SU-DHL-6 (cell line): Measurements from ENCODE around the gene ZNF385A.

Experiments used
- H2AFZ ChIP-seq: fragments of 200-600 bp; sonication (generic); 2 replicates; pipeline ENCODE4 v1.6.1; 2014; ENCODE audit warnings: low read depth, mild to moderate bottlenecking, moderate library complexity, mixed read lengths, antibody characterized with exemption, low read length; ENCODE audit not compliant: severe bottlenecking
- H3F3A ChIP-seq: fragments of 200-600 bp; shearing (Covaris generic); 2 replicates; pipeline ENCODE4 v1.6.0; 2016; ENCODE audit warnings: antibody characterized with exemption, mild to moderate bottlenecking; ENCODE audit not compliant: insufficient read depth
- H3K27ac ChIP-seq: fragments of 200-600 bp; sonication (generic); 2 replicates; pipeline ENCODE4 v1.5.1; 2016; ENCODE audit warnings: low read depth, mild to moderate bottlenecking, low read length, moderate library complexity, mixed read lengths
- H3K27me3 ChIP-seq: fragments of 200-600 bp; sonication (generic), shearing (Covaris generic); 2 replicates; pipeline ENCODE4 v1.6.0; 2014; ENCODE audit warnings: mild to moderate bottlenecking, low read length
- H3K36me3 ChIP-seq: fragments of 200-600 bp; sonication (generic); 2 replicates; pipeline ENCODE4 v1.6.1; 2014; ENCODE audit warnings: mild to moderate bottlenecking, low read length, mixed read lengths
- H3K4me2 ChIP-seq: fragments of 300-600, 200-600 bp; shearing (Covaris generic), sonication (generic); 2 replicates; pipeline ENCODE4 v1.6.0; 2014; ENCODE audit warnings: low read length, low read depth, mild to moderate bottlenecking; ENCODE audit not compliant: poor library complexity, severe bottlenecking
- H3K4me3 ChIP-seq: fragments of 200-600 bp; sonication (generic); 2 replicates; pipeline ENCODE4 v1.5.1; 2014; ENCODE audit warnings: antibody characterized with exemption, low read length, mild to moderate bottlenecking, mixed read lengths; ENCODE audit not compliant: insufficient read depth, poor library complexity, severe bottlenecking
- H3K79me2 ChIP-seq: fragments of 200-600 bp; sonication (generic); 2 replicates; pipeline ENCODE4 v1.6.1; 2014; ENCODE audit warnings: mild to moderate bottlenecking, low read length, moderate library complexity; ENCODE audit not compliant: insufficient read depth
- H3K9ac ChIP-seq: fragments of 200-600 bp; sonication (generic); 2 replicates; pipeline ENCODE4 v1.7.0; 2014; ENCODE audit warnings: mild to moderate bottlenecking, low read length
- H3K9me2 ChIP-seq: fragments of 200-600 bp; sonication (generic); replicated peaks from 2 replicates; pipeline ENCODE4 v1.6.1; 2014; ENCODE audit warnings: low read length; ENCODE audit not compliant: insufficient read depth
- H3K9me3 ChIP-seq: fragments of 200-600 bp; sonication (generic); 2 replicates; pipeline ENCODE4 v1.6.1; 2014; ENCODE audit warnings: low read length, mixed read lengths; ENCODE audit not compliant: insufficient read depth
- H4K20me1 ChIP-seq: fragments of 200-600 bp; sonication (generic); 2 replicates; pipeline ENCODE4 v1.6.1; 2014; ENCODE audit warnings: low read depth, mild to moderate bottlenecking, antibody characterized with exemption, low read length, moderate library complexity, mixed read lengths
- EZH2phosphoT487 ChIP-seq: fragments of 200-600 bp; sonication (generic), shearing (Covaris generic); conservative IDR thresholded peaks from 2 replicates; pipeline ENCODE4 v1.6.1; 2018; ENCODE audit warnings: mild to moderate bottlenecking, antibody characterized with exemption, low read length, moderate library complexity, mixed read lengths
- TF ChIP-seq, protein P1 (sequence below): fragments of 200-600 bp; sonication (generic); IDR thresholded peaks from one replicate; pipeline ENCODE4 v1.5.1; 2017; ENCODE audit warnings: antibody characterized with exemption, mild to moderate bottlenecking, low read length, moderate library complexity; ENCODE audit not compliant: insufficient read depth, poor library complexity, severe bottlenecking

The ZNF385A gene

GRCh38 chr12:54363618-54364017 lies 20.9 kb downstream of the ZNF385A start:
- Histone ChIP-seq H3K4me2 (no peak overlapping the region), H3F3A (peaks cover 12% of the 10 kb centered on the region), H3K27ac (no peak overlapping the region), H3K9me2 (no peaks in the 10 kb centered on the region), H2AFZ (no peak overlapping the region), H4K20me1 (no peaks in the 10 kb centered on the region), H3K79me2 (no peaks in the 10 kb centered on the region), H3K4me3 (no peak overlapping the region), H3K9me3 (no peaks in the 10 kb centered on the region), H3K36me3 (no peaks in the 10 kb centered on the region), H3K27me3 (no peaks in the 10 kb centered on the region), H3K9ac (no peak overlapping the region)
- TF ChIP-seq EZH2phosphoT487, result no peak
- TF ChIP-seq, protein P1, sequence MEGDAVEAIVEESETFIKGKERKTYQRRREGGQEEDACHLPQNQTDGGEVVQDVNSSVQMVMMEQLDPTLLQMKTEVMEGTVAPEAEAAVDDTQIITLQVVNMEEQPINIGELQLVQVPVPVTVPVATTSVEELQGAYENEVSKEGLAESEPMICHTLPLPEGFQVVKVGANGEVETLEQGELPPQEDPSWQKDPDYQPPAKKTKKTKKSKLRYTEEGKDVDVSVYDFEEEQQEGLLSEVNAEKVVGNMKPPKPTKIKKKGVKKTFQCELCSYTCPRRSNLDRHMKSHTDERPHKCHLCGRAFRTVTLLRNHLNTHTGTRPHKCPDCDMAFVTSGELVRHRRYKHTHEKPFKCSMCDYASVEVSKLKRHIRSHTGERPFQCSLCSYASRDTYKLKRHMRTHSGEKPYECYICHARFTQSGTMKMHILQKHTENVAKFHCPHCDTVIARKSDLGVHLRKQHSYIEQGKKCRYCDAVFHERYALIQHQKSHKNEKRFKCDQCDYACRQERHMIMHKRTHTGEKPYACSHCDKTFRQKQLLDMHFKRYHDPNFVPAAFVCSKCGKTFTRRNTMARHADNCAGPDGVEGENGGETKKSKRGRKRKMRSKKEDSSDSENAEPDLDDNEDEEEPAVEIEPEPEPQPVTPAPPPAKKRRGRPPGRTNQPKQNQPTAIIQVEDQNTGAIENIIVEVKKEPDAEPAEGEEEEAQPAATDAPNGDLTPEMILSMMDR, result no peak

DNA sequence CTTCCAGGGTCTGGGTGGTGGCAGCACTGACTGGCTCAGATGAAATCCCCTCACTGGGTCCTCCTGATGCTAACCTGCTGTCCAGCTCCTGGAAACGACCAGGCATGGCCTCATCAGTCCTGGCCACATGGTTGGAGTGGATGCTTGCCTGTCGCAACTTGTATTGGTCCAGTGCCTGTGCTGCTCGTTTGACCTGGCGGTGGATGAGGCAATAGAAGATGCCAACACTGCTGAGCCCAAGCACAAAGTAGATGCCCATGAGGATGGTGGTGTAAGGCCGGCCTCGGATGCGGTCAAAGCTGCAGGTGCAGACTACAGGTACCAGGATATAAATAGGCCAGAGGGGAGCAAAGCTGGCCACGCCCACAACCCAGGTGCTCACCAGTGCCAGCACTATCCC lies 21.5 kb downstream of the ZNF385A start:
- no peak overlapping the region for H3K27ac ChIP-seq
- H3K79me2 ChIP-seq, result no peaks in the 10 kb centered on the region
- H4K20me1 ChIP-seq, result no peaks in the 10 kb centered on the region
- TF ChIP-seq, protein P1, result no peak
- TF ChIP-seq EZH2phosphoT487, result no peak
- H3K9ac ChIP-seq, result no peak overlapping the region
- H3K9me3 ChIP-seq, result no peaks in the 10 kb centered on the region
- no peak overlapping the region for H3K4me3 ChIP-seq
- H3F3A ChIP-seq, result peaks cover 12% of the 10 kb centered on the region
- no peak overlapping the region for H3K4me2 ChIP-seq
- no peak overlapping the region for H2AFZ ChIP-seq
- H3K36me3 ChIP-seq, result no peaks in the 10 kb centered on the region
- H3K9me2 ChIP-seq, result no peaks in the 10 kb centered on the region
- H3K27me3 ChIP-seq, result no peaks in the 10 kb centered on the region

GRCh38 chr12:54360717-54361456 lies 23.6 kb downstream of the ZNF385A start:
- Histone ChIP-seq H3F3A (peaks cover 14% of the 10 kb centered on the region), H3K27me3 (no peaks in the 10 kb centered on the region), H3K9me3 (no peaks in the 10 kb centered on the region), H4K20me1 (no peaks in the 10 kb centered on the region), H3K4me2 (no peak overlapping the region), H3K79me2 (no peaks in the 10 kb centered on the region), H3K9ac (no peak overlapping the region), H2AFZ (no peak overlapping the region), H3K36me3 (no peaks in the 10 kb centered on the region), H3K4me3 (no peak overlapping the region), H3K9me2 (no peaks in the 10 kb centered on the region), H3K27ac (peak overlapping the region; percentile 14; the same call in 1 of the 2 replicates)
- no peak for TF ChIP-seq EZH2phosphoT487
- TF ChIP-seq, protein P1, result no peak
